Activated CD8-positive, alpha-beta T cell treated with anti-CD3 and anti-CD28 coated beads for 36 hours (primary cell): ENCODE results near the gene ACSBG1. TPM values are rescaled to one million over a fixed set of nuclear protein-coding genes. Genes with fewer than 3 reads are reported as not detected.
A peak's percentile ranks its signal among the peaks of the same experiment; 100 is the strongest.

Experiments used
- ATAC-seq: fragments of 200-7000 bp; cut with Tn5 transposase; one replicate; pipeline ENCODE4 v1.10.0; 2021; ENCODE audit warnings: mild to moderate bottlenecking, moderate library complexity
- CTCF ChIA-PET: fragments of 350-600 bp; sonication (Branson Sonifier 250); formaldehyde crosslinking; loops from one replicate; lab custom pipeline; 2021; ENCODE audit warnings: antibody characterized with exemption; lab: Charles Lee
- POLR2A ChIA-PET: fragments of 350-600 bp; sonication (Branson Sonifier 250); formaldehyde crosslinking; loops from one replicate; lab custom pipeline; 2021; ENCODE audit warnings: antibody characterized with exemption; lab: Charles Lee
- DNase-seq: peaks from one replicate; pipeline ENCODE4 v3.0.0-alpha.2; 2020
- H3K27ac Mint-ChIP-seq: one replicate; pipeline ENCODE4 v1.8.0; 2021; ENCODE audit warnings: mild to moderate bottlenecking, mixed read lengths
- H3K27me3 Mint-ChIP-seq: one replicate; pipeline ENCODE4 v1.8.0; 2021; ENCODE audit warnings: mixed read lengths
- H3K36me3 Mint-ChIP-seq: one replicate; pipeline ENCODE4 v1.8.0; 2021; ENCODE audit warnings: low read depth, mixed read lengths
- H3K4me1 Mint-ChIP-seq: one replicate; pipeline ENCODE4 v1.8.0; 2021; ENCODE audit warnings: low read depth, mixed read lengths
- H3K4me3 Mint-ChIP-seq: one replicate; pipeline ENCODE4 v1.8.0; 2021; ENCODE audit warnings: mild to moderate bottlenecking, moderate library complexity, mixed read lengths
- H3K9me3 Mint-ChIP-seq: one replicate; pipeline ENCODE4 v1.8.0; 2021; ENCODE audit warnings: mixed read lengths
- intact Hi-C: fragments of 100-400 bp; cut with micrococcal nuclease; formaldehyde crosslinking; loops from one replicate; pipeline ENCODE4 v1.10.0; 2022
- total RNA-seq, 2 experiments: library from RNA; stranded (reverse); gene quantifications; one replicate each; pipeline ENCODE4 v1.2.3, GENCODE V29; 2021
- TF ChIP-seq, protein P1 (sequence below): fragments of 200-600 bp; IDR thresholded peaks from one replicate; pipeline ENCODE4 v1.8.0; 2022; ENCODE audit warnings: antibody characterized with exemption, mild to moderate bottlenecking

The ACSBG1 gene
- total RNA-seq, 2 experiments from 2014 or later = 0.18 TPM; not detected in 1

DNA sequence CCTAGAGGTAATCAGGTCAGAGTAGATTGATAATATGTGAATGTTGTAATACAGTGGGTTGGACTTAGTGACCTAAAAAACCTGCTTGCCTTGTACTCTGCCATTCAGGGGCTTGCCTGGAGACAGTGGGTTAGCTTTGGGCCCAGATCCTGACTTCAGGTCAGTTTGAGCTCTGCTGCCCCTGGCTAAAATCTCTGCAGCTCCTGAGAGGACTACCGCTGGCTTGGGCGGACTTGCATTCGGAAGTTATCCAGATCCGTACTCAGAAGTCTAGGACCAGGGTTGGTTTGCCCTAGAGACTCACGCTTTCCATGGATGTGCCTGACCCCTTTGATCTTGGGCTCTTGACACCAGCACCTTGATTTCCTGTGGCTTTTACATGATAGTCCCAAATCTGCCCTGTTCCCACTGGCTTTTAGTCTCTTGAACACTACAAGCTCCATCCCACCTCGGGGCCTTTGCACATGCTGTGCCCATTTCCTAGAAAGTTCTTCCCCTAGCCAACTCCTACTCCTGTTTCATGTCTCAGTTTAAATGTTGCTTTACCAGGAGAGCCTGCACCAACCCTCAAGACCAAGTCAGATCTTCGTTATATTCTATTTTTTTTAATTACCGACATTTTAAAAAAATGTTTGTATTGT, 5.9 kb downstream of the ACSBG1 start:
- Mint-ChIP-seq H3K27ac (no peak overlapping the region), H3K36me3 (no peaks in the 10 kb centered on the region), H3K9me3 (no peaks in the 10 kb centered on the region), H3K27me3 (peaks cover under 1% of the 10 kb centered on the region), H3K4me3 (no peak overlapping the region), H3K4me1 (peaks cover 7% of the 10 kb centered on the region)
- POLR2A ChIA-PET = interaction anchor here (1.4 kb wide), 1 partner anchor 50 kb away, joined by 3 read pairs; no protein-coding TSS in a partner anchor
- ATAC-seq = no peak
- TF ChIP-seq, protein P1, sequence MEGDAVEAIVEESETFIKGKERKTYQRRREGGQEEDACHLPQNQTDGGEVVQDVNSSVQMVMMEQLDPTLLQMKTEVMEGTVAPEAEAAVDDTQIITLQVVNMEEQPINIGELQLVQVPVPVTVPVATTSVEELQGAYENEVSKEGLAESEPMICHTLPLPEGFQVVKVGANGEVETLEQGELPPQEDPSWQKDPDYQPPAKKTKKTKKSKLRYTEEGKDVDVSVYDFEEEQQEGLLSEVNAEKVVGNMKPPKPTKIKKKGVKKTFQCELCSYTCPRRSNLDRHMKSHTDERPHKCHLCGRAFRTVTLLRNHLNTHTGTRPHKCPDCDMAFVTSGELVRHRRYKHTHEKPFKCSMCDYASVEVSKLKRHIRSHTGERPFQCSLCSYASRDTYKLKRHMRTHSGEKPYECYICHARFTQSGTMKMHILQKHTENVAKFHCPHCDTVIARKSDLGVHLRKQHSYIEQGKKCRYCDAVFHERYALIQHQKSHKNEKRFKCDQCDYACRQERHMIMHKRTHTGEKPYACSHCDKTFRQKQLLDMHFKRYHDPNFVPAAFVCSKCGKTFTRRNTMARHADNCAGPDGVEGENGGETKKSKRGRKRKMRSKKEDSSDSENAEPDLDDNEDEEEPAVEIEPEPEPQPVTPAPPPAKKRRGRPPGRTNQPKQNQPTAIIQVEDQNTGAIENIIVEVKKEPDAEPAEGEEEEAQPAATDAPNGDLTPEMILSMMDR = no peak
- DNase-seq = no peak
- CTCF ChIA-PET = interaction anchor here (1.1 to 2.5 kb wide), 3 partner anchors 13 to 120 kb away, joined by 3 to 20 read pairs (median 7); no protein-coding TSS in a partner anchor
- intact Hi-C loops = no loop called here

DNA sequence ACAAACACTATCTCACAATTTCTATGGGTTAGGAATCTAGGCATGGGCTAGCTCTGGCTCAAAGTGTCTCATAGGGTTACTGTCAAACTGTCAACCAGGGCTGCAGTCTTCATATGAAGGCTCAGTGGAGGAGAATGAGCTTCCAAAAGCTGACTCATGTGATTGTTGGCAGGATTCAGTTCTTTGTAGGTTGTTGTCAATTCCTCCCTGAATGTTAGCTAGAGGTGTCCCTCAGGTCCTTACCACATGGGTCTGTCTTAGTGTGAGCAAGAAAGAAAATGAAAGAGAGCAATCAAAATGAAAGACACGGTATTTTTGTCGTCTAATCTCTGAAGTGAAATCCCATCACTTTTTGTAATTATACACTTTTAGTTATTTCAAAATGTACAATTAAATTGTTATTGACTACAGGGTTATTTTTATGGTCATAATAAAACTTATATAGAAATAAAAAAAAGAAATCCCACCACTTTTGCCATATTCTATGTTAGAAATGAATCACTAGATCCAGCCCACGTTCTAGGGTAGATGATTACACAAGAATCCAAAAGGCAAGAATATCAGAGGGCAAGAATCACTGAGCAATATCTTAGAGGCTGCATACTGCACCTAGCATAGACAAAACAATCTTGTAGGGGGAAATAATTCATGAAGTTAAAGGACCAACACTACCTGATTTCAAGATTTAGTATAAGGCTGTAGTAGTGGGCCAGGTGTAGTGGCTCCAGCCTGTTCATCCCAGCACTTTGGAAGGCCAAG, 8.4 kb downstream of the ACSBG1 start:
- POLR2A ChIA-PET = interaction anchor here (1.3 kb wide), 1 partner anchor 39 kb away, joined by 3 read pairs; the partner anchor contains the start of gene DNAJA4
- intact Hi-C loops = no loop called here
- Mint-ChIP-seq H3K9me3 (no peaks in the 10 kb centered on the region), H3K27ac (no peak overlapping the region), H3K27me3 (no peaks in the 10 kb centered on the region), H3K36me3 (no peaks in the 10 kb centered on the region), H3K4me3 (no peak overlapping the region), H3K4me1 (peaks cover 7% of the 10 kb centered on the region)
- CTCF ChIA-PET = interaction anchor here (0.8 to 3.3 kb wide), 4 partner anchors 15 to 108 kb away, joined by 4 to 22 read pairs (median 17); no protein-coding TSS in a partner anchor
- TF ChIP-seq, protein P1 = no peak
- ATAC-seq (peak; percentile 78), DNase-seq (no peak)

DNA sequence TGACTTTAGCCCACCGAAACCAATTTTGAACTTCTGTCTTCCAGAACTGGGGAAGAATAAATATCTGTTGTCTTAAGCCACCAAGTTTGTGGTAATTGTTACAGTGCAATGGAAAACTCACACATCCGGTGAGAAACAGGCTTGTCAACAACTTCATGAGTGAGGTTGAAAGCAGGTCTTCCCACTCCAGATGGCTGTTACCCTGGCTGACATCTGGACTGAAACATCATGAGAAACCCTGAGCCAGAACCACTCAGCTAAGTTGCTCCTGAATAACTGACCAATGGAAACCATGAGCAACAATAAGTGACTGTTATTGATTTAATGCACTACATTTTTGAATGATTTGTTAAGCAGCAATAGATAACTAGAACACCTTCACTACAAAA, 10.3 kb downstream of the ACSBG1 start:
- TF ChIP-seq, protein P1 = no peak

DNA sequence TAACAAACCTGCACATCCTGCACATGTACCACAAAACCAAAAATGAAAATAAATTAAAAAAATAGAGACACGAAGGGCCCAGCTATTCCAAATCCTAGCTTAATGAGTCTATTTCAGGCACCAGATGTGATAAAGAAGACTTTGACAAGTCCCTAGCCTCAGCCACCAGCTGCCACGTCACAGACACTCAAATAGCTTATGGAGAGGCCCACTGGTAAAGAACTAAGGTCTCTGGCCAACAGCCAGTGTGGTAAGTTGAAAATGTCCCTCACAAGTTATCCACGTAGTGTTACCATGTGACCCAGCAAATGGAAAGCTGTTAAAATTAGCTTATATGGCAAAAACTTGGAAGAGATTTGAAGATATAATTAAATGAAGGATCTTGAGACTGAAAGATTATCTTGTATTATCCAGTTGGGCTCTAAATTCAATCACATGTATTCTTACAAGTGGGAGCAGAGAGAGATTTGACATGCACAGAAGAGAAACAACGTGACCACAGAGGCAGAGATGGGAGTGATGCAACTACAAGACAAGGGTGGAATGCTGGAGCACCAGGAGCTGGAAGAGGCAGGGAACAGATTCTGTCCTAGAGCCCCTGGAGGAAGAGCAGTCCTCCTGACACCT, 10.9 kb downstream of the ACSBG1 start:
- H3K9me3 Mint-ChIP-seq = no peaks in the 10 kb centered on the region
- DNase-seq = no peak
- no peak for ATAC-seq
- ChIA-PET CTCF (interaction anchor here (2.9 to 3.3 kb wide), 2 partner anchors 18 to 28 kb away, joined by 14 to 22 read pairs; no protein-coding TSS in a partner anchor), POLR2A (no interaction called here)
- intact Hi-C loops = no loop called here
- peaks cover 7% of the 10 kb centered on the region for H3K4me1 Mint-ChIP-seq
- H3K27ac Mint-ChIP-seq = no peak overlapping the region
- no peak overlapping the region for H3K4me3 Mint-ChIP-seq
- TF ChIP-seq, protein P1 = no peak
- H3K27me3 Mint-ChIP-seq = no peaks in the 10 kb centered on the region
- no peaks in the 10 kb centered on the region for H3K36me3 Mint-ChIP-seq

More for the DNA sequence above, 10.3 kb downstream of the ACSBG1 start:
- ChIA-PET POLR2A (no interaction called here), CTCF (interaction anchor here (2.9 to 3.3 kb wide), 2 partner anchors 17 to 28 kb away, joined by 14 to 22 read pairs; no protein-coding TSS in a partner anchor)
- ATAC-seq (no peak), DNase-seq (no peak)
- intact Hi-C loops = no loop called here
- no peak overlapping the region for H3K27ac Mint-ChIP-seq
- no peaks in the 10 kb centered on the region for H3K9me3 Mint-ChIP-seq
- no peaks in the 10 kb centered on the region for H3K36me3 Mint-ChIP-seq
- peaks cover 7% of the 10 kb centered on the region for H3K4me1 Mint-ChIP-seq
- H3K4me3 Mint-ChIP-seq = no peak overlapping the region
- H3K27me3 Mint-ChIP-seq = no peaks in the 10 kb centered on the region
